NB4 (cell line): ENCODE data around the gene KLHDC3.
"Not testable (repeated sequence)": the region's sequence is repeated elsewhere in the genome, so short reads cannot be mapped to it uniquely, and the experiment has no call there.

Source experiments
- DNase-seq: peaks from one replicate; pipeline ENCODE4 v3.0.0; 2010; ENCODE audit warnings: low read depth
- H3K4me3 ChIP-seq: one replicate; pipeline ENCODE4 v1.5.1; 2011; ENCODE audit warnings: mild to moderate bottlenecking, low read depth, low read length, moderate library complexity
- CTCF ChIP-seq: IDR thresholded peaks from one replicate; pipeline ENCODE4 v1.5.1; 2012; ENCODE audit warnings: low read depth, low read length
- MYC ChIP-seq: IDR thresholded peaks from 2 replicates; pipeline ENCODE4 v1.6.1; 2011; ENCODE audit warnings: low read depth, low read length
- POLR2A ChIP-seq: IDR thresholded peaks from 2 replicates; pipeline ENCODE4 v1.6.1; 2011; ENCODE audit warnings: mild to moderate bottlenecking; ENCODE audit not compliant: insufficient read length; ENCODE audit errors: extremely low read depth
- TF ChIP-seq, protein P1 (sequence below): IDR thresholded peaks from 2 replicates; pipeline ENCODE4 v1.6.1; 2011; ENCODE audit warnings: low read depth, low read length

The KLHDC3 gene

DNA sequence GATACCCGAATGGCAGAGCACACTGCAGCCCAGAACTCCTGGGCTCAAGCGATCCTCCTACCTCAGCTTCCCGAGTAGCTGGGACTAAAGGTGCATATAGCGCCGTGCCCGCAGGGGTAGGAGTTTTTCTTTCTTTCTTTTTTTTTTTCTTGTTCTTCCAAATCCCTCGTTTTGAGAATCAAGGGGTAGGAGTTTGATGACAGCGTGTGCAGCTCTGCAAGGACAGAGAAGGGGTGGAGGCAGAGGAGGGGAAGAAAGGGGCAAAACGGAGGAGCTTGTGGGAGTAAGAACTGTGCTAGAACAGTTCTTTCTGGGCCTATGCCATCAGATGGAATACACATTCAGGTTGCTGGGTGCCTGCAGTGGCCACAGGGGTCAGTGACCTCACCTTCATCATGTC, 22.7 kb downstream of the KLHDC3 start:
- no peak for DNase-seq
- no peak overlapping the region for H3K4me3 ChIP-seq
- TF ChIP-seq POLR2A = no peak
- no peak for TF ChIP-seq MYC
- TF ChIP-seq, protein P1, sequence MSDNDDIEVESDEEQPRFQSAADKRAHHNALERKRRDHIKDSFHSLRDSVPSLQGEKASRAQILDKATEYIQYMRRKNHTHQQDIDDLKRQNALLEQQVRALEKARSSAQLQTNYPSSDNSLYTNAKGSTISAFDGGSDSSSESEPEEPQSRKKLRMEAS = no peak
- no peak for TF ChIP-seq CTCF

DNA sequence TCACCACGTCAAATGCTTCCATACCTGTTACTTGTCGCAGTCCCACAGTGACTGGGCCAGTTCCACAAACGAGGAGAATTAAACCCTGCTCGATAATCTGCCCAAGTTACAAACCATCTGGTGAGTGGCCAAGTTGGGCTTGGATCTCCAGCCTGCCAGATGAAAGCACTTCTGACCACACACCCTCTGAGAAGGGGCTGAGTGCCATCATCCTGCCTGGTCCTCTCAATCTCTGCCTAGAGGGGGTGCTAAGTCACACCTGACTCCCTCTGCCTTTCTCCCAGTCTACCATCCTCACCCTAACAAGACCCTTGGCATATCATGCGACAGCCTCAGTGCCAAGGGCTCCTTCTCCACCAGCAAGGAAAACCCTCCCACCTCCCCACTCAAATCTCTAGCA, 23.1 kb downstream of the KLHDC3 start:
- no peak overlapping the region for H3K4me3 ChIP-seq
- no peak for DNase-seq
- TF ChIP-seq POLR2A (no peak), MYC (no peak), CTCF (no peak)
- TF ChIP-seq, protein P1 = no peak

GRCh38 chr6:43037706-43038105, 23.7 kb downstream of the KLHDC3 start:
- no peak for DNase-seq
- H3K4me3 ChIP-seq = no peak overlapping the region
- TF ChIP-seq, protein P1 = no peak
- no peak for TF ChIP-seq MYC
- TF ChIP-seq POLR2A = no peak
- TF ChIP-seq CTCF = no peak

DNA sequence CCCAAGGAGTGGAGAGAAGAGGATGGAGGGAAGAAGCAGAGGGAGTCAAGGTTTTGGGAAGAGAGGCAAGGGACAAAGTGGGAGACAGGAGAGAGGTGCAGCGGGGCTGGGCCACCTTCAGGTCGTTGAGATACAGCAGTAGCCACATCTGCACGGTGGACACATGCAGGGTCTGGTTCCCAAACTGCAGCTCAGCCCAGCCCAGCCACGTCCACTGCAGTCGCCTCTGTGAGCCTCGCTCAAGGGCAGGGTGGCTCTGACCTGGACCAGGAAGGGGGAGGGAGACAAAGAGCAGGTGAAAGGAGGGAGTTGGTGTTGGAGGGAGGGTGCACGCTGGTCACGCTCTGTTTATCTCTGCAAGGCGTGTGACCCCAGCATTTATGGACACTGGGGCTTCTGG, 24.7 kb downstream of the KLHDC3 start:
- no peak for TF ChIP-seq MYC
- no peak for TF ChIP-seq POLR2A
- TF ChIP-seq, protein P1 = no peak
- no peak for DNase-seq
- H3K4me3 ChIP-seq = no peak overlapping the region

DNA sequence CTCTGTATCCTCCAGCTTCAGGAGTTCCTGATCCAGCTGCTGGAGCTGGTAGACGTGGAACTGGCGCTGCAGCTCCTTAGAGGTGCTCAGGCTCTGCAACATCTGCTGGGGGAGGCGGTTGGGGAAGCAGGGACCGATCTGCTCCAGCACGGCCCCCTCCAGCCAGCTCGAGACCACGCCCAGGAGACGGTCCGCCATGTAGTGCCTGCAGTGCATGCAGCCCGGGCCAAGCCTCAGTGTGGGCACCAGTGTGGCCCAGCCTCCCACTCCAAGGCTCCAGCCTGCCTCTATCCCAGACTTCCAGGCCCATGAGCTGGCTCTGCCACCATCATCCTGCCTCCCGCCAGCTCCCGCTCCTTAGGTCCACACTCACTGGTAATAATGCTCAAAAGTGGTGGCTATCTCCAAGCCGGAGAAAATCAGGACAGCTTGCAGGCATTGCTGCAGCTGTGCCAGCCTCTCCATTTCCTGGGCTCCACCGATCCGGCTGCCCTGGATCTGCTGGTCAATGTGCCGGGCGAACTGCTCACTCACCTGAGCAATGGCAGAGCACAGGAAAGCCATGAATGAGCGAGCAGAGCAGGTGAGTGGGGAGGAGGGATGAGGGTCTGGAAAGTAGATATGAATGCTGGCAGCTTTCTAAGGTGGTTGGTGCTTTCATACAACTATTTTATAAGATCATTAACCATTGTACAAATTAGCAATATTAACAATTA, 26.7 kb downstream of the KLHDC3 start:
- DNase-seq = no peak
- TF ChIP-seq, protein P1 = no peak
- TF ChIP-seq CTCF = no peak
- no peak for TF ChIP-seq MYC
- TF ChIP-seq POLR2A = no peak
- no peak overlapping the region for H3K4me3 ChIP-seq

GRCh38 chr6:43041475-43041874, 27.4 kb downstream of the KLHDC3 start:
- H3K4me3 ChIP-seq, DNase-seq: not testable (repeated sequence)

GRCh38 chr6:43043310-43043709, 29.3 kb downstream of the KLHDC3 start:
- TF ChIP-seq CTCF = no peak
- no peak for TF ChIP-seq MYC
- TF ChIP-seq, protein P1 = no peak
- TF ChIP-seq POLR2A = no peak
- H3K4me3 ChIP-seq = no peak overlapping the region
- no peak for DNase-seq
